Amniotic stem cell (primary cell): ENCODE results near the gene WDR89.
"Not testable (repeated sequence)": the region's sequence is repeated elsewhere in the genome, so short reads cannot be mapped to it uniquely, and the experiment has no call there.

ENCODE experiments used
- DNase-seq: peaks from one replicate; lab custom pipeline; 2025; lab: John Stamatoyannopoulos, UW

Gene WDR89

DNA sequence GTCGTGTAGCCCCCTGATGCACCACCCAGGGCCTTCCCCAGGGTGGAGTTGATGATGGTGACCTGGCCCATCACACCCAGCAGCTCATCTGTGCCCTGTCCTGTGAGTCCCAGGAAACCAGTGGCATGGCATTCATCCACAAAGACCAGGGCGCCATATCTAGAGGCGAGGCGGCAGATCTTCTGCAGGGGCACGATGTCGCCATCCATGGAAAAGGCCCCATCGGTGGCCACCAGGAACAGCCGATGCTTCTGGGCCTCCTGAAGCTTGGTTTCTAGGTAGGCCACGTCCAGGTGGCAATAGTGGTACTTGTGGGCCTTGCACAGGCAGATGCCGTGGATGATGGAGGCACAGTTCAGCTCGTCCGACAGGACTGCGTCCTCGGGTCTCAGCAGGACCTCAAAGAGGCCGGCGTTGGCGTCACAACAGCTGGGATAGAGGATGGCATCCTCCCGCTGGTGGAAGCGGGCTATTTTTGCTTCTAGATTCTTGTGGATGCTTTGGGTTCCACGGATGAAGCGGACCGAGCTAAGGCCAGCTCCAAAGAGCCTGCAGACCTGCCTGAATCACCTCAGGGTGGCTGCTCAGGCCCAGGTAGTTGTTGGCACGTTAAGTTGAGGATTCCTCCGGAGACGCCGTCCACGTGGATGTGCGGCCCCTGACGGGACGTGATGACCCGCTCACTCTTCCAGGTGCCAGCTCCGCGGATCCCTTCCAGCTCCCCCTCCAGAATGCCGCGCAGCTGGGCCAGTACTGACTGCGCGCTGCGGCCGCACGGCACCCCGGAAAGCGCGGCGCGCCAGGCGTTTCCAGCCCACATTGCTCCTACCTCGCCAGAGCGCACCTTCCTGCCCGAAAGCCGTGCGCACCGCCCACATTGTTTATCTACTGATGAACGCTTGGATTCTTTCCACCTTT, 47.0 kb downstream of the WDR89 start:
- no peak for DNase-seq

DNA sequence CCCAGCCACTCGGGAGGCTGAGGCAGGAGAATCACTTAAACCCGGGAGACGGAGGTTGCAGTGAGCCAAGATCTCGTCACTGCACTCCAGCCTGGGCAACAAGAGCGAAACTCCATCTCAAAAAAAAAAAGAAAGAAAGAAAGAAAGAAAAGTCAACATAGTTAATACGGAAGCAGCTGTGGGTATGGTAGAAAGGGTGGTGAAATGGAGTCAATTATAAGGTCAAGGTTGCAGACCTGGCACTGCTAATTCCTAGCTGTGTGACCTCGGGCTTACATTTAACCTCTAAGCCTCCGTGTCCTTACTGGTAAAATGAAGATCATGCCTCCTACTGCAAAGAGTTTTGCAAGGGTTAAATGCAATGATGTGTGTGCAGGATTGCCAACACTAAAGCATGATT, 58.6 kb downstream of the WDR89 start:
- DNase-seq: not testable (repeated sequence)

DNA sequence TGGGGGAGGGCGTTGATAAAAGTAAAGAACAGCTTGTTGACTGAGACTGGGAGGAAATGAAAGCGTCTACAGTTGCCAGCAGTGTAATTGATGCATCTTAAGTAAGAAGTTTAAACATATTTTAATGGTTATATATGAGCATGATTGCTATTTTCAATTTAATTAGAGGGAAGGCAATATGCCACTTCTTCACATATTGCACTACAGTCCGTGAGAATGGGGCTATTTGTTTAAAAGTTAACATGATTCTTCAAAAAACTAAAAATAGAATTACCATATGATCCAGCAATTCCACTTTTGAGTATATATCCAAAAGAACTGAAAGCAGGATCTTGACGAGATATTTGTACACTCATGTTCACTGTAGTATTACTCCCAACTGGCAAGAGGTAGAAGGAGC, 60.2 kb downstream of the WDR89 start:
- no peak for DNase-seq

DNA sequence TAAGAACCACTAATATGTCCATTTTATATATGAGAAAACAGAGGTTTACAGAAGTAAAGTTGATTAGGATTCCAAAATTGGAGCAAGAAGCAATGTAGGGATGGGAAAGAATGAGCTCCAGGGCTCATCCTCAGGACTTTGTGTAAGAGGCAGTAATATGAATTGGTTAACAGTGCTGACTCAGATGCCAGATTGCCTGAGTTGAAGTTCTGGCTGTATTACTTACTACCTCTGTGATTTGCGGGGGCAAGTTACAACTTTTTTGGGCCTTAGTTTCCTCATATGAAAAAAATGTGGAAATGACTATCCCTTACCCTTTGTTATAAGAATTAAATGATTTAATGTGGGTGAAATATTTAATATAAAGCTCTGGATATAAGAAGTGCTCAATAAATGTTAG, 63.4 kb downstream of the WDR89 start:
- DNase-seq: no peak

DNA sequence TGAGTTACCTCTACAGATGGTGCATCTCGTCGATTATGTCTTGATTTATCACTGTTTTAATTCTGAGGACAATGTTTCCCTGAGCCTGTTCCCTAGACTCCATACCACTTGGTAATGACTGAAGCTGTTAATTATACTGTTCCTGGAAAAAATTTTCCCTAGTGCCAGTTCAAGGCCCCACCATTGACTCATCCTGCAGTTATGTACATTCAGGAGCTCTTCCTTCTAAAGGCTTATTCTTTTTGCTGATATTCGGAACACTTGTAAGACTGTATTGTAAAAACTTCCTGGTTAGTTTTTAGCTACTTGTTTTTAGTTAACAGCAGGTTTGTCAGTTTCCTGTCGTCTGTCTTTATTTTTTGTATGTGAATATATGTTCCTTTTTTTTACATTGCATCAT, 68.1 kb downstream of the WDR89 start:
- no peak for DNase-seq

DNA sequence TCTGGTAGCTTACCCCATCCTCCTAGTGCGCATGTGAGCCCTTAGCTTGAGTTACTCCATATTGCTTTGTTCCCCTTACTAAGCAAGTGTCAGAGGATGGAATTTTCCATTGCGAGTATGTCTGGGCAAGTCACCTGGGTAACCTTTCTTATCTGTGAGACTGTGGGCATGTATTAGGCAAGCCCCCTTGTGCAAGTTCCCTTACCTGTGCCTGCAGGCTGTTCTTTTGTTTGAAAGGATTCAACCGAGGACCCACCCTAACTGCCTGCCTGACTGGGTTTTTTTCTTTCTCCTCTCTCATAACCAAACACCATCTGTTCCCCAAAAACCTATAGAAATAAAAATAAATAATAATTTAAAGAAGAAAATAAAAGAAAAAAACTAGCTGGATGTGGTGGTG, 76.2 kb downstream of the WDR89 start:
- no peak for DNase-seq

DNA sequence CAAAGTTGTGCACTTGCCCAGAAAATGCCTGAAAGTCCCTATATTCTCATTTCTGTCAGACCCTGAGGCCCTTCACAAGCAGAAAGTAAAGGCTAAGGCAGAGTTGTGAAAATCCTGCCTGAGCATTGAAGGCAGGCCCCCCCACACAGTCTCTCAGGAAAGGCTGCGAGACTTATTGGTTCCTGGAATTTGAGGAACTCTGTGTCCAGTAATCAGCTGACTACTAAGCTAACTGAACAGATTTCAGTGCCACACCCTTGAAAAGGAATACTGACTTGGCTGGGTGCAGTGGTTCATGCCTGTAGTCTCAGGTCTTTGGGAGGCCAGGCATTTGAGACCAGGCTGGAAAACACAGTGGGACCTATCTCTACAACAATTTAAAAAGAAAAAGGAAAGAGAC, 77.4 kb downstream of the WDR89 start:
- DNase-seq: no peak

DNA sequence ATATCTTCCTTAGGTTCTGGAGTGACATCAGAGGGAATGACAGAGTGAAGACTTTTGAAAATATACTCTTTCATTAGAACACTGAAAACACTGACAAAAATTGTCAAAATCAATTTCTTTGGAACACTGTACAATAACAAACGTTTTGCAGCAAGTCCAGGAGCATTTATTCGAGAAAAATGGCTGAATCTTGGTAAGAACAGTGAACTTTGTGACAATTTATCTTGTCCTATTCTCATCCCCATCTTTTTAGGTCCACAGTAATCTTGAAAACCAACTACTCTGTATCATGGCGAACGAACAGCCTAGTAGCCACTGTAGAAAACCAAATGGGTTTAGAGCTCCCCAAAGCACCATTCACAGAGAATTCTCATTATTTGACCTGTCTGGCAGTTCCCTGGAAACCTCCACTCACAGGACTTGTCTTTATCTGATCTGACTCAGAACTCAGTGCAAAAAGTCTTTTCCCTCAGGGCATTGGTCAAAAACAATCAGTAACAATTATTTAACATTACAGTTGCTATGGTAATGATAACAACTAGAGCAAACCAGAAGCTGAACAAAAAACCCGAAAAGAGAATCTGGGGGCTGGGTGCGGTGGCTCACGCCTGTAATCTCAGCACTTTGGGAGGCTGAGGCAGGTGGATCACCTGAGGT, 78.2 kb downstream of the WDR89 start:
- DNase-seq: peak; percentile 53

DNA sequence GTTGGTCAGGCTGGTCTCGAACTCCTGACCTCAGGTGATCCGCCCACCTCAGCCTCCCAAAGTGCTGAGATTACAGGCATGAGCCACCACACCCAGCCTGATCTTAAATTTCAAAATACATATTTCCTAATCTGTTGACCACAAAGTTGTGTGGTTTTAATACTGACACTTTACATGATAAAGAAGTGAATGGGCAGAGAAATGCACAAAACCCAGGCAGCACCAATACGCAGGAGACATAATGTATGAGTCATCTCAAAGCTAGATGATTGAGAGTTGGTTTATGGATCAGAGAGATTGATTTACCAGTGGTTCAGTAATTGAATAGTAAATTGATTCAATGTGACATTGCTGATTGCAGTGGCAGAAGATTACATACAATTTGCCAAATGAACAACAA, 79.3 kb downstream of the WDR89 start:
- DNase-seq: no peak

DNA sequence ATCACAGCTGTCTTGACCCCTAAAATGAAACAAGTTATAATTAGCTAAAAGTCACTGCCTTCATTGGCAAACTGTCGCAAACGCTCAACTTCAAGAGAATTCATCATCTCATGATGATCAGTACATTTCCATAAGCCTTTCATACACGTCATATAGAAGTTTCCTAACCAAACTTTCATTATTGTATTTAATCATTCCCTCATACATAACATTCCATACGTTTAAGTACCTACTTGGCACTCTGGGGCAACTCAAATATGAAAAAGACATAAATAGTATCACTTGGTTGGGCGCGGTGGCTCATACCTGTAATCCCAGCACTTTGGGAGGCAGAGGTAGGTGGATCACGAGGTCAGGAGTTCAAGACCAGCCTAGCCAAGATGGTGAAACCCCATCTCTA, 86.1 kb downstream of the WDR89 start:
- no peak for DNase-seq

DNA sequence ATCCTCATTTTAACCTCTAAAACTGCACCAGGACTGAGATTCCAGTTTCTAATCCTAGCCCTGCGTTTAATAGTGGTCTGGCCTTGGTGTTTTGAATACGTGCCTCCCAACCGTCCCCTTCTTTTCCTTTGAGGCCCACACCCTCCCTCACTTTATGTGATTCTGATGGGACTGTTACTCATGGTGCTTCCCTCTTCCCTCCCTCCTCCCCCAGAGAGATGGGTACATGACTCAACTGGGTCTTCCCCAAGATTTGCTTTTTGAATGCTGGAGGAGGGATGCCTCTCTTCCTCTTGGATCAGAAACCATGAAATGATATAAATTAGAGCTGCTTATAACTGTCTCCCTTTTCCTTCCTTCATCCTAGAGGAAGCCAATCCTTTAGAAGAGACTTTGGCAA, 90.3 kb downstream of the WDR89 start:
- DNase-seq: no peak

DNA sequence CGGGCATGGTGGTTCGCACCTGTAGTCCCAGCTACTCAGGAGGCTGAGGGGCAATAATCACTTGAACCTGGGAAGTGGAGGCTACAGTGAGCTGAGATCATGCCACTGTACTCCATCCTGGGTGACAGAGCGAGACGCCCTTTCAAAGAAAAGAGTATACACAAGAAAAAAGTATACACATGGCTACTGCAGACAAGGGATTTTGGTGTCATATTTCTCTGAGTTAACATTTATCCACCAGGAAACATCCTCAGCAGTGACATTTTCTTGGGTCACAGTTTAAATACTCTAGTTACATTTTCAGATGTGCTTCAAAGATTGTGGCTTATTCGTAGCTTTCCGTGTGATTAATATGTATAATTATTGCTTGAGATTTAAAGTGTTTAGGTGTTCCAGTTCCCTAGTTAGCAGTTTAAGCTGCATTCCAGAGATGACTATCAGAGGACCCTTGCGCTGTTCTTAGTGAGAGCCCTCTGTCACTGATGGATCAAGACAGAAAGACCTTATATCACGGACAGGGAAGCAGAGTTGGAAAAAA, 93.8 kb downstream of the WDR89 start:
- DNase-seq: no peak
